ENCODE measurements around the gene CEACAM7. TPM values are rescaled to one million over a fixed set of nuclear protein-coding genes. Genes with fewer than 3 reads are reported as not detected.
"Not testable (repeated sequence)": the region's sequence is repeated elsewhere in the genome, so short reads cannot be mapped to it uniquely, and the experiment has no call there.

The CEACAM7 gene
- total RNA-seq, 1 donor from 2014 or later, result 0.16 TPM

DNA sequence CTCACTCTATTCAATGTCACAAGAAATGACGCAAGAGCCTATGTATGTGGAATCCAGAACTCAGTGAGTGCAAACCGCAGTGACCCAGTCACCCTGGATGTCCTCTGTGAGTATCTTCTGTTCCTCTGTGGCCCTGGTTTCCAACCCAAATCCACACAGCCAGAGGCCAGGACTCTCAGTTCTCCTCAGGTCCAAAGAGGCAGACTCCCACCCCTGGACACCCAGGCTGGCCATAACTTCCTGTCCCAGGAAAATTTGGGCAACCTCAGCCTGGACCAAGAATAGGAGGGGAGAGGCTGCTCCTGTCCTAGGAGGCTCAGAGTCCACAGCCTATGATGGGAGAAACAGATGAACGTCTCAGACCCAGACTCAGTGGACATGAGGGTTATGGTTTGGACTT is 32.0 kb upstream of the CEACAM7 start:
- intact Hi-C loops (cut with micrococcal nuclease), result no loop called here
- no peak overlapping the region for H3K27ac ChIP-seq (replicated peaks)
- TF ChIP-seq, protein P1, sequence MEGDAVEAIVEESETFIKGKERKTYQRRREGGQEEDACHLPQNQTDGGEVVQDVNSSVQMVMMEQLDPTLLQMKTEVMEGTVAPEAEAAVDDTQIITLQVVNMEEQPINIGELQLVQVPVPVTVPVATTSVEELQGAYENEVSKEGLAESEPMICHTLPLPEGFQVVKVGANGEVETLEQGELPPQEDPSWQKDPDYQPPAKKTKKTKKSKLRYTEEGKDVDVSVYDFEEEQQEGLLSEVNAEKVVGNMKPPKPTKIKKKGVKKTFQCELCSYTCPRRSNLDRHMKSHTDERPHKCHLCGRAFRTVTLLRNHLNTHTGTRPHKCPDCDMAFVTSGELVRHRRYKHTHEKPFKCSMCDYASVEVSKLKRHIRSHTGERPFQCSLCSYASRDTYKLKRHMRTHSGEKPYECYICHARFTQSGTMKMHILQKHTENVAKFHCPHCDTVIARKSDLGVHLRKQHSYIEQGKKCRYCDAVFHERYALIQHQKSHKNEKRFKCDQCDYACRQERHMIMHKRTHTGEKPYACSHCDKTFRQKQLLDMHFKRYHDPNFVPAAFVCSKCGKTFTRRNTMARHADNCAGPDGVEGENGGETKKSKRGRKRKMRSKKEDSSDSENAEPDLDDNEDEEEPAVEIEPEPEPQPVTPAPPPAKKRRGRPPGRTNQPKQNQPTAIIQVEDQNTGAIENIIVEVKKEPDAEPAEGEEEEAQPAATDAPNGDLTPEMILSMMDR (IDR thresholded peaks at IDR 0.05; ENCODE audit: borderline replicate concordance), result no peak
- peaks cover 82% of the 10 kb centered on the region for H3K27me3 ChIP-seq (ENCODE audit: low read depth)
- no peaks in the 10 kb centered on the region for H3K9me3 ChIP-seq (replicated peaks)
- no peaks in the 10 kb centered on the region for H3K36me3 ChIP-seq
- H3K4me3 ChIP-seq, result no peak overlapping the region
- H3K4me1 ChIP-seq, result no peaks in the 10 kb centered on the region
- DNase-seq, result no peak

GRCh38 chr19:41718761-41719160 is 30.7 kb upstream of the CEACAM7 start:
- intact Hi-C loops (cut with micrococcal nuclease), result no loop called here
- Histone ChIP-seq H3K4me1 (no peaks in the 10 kb centered on the region), H3K27ac (replicated peaks) (no peak overlapping the region), H3K36me3 (no peaks in the 10 kb centered on the region), H3K4me3 (no peak overlapping the region), H3K27me3 (ENCODE audit: low read depth) (peaks cover 88% of the 10 kb centered on the region), H3K9me3 (replicated peaks) (no peaks in the 10 kb centered on the region)
- TF ChIP-seq, protein P1 (IDR thresholded peaks at IDR 0.05; ENCODE audit: borderline replicate concordance), result no peak
- no peak for DNase-seq

GRCh38 chr19:41714598-41714997 is 26.5 kb upstream of the CEACAM7 start:
- H3K36me3 ChIP-seq, result no peaks in the 10 kb centered on the region
- H3K27ac ChIP-seq (replicated peaks), result no peak overlapping the region
- no peak overlapping the region for H3K4me3 ChIP-seq
- no peaks in the 10 kb centered on the region for H3K4me1 ChIP-seq
- no peak for DNase-seq
- peaks cover 100% of the 10 kb centered on the region for H3K27me3 ChIP-seq (ENCODE audit: low read depth)
- intact Hi-C loops (cut with micrococcal nuclease), result no loop called here
- TF ChIP-seq, protein P1 (IDR thresholded peaks at IDR 0.05; ENCODE audit: borderline replicate concordance), result no peak
- no peaks in the 10 kb centered on the region for H3K9me3 ChIP-seq (replicated peaks)

DNA sequence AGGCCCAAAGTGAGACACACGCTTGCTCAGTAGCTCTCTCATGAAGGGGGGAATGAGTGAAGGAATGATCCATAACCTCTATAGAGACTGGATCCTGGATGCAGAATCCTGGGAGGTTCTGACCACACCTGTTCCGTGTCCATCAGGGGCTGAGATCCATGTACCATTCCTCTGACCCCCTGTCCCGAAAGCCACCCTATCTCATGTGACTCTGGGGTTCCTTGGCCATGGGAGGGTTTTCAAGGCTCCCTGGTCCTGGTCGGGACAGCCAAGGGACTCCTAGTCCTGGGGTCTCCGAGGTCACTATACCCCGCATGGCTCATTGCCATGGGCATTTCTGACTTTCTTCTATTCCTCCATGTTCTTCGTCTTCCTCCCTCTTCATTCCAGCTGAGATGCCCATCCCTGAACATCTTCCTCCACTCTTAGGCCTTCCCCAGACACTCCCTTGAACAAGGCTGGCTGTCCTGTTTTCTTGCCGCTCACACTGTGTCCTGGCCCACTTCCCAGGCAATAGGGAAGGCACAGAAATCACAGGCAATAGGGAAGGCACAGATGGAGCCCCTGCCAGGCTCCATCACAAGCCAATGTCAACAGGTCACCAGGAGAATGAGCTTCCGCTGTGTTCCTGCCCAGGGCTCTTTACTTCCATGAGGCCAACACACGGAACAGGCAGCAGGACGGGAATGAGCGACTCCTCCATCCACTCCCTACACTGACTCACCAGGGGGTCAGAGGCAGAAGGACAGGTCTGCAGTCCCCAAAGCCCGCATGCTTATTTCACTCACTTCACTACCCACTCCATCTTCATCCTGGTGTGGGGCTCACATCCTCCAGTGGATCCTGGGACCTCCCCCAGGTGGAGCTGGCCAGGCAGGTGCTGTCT is 23.5 kb upstream of the CEACAM7 start:
- Histone ChIP-seq H3K27ac (replicated peaks) (no peak overlapping the region), H3K4me3 (no peak overlapping the region), H3K27me3 (ENCODE audit: low read depth) (peaks cover 97% of the 10 kb centered on the region), H3K36me3 (no peaks in the 10 kb centered on the region), H3K4me1 (no peaks in the 10 kb centered on the region), H3K9me3 (replicated peaks) (no peaks in the 10 kb centered on the region)
- DNase-seq, result no peak
- TF ChIP-seq, protein P1 (IDR thresholded peaks at IDR 0.05; ENCODE audit: borderline replicate concordance), result no peak
- intact Hi-C loops (cut with micrococcal nuclease), result no loop called here

- TF ChIP-seq, protein P1 (IDR thresholded peaks at IDR 0.05; ENCODE audit: borderline replicate concordance), result no peak
- Histone ChIP-seq H3K4me1 (no peaks in the 10 kb centered on the region), H3K9me3 (replicated peaks) (no peaks in the 10 kb centered on the region), H3K4me3 (no peak overlapping the region), H3K27ac (replicated peaks) (no peak overlapping the region), H3K27me3 (ENCODE audit: low read depth) (peaks cover 97% of the 10 kb centered on the region), H3K36me3 (no peaks in the 10 kb centered on the region)
- DNase-seq, result no peak
- intact Hi-C loops (cut with micrococcal nuclease), result no loop called here
These were observed 22.0 kb upstream of the CEACAM7 start for GRCh38 chr19:41709951-41710645.

DNA sequence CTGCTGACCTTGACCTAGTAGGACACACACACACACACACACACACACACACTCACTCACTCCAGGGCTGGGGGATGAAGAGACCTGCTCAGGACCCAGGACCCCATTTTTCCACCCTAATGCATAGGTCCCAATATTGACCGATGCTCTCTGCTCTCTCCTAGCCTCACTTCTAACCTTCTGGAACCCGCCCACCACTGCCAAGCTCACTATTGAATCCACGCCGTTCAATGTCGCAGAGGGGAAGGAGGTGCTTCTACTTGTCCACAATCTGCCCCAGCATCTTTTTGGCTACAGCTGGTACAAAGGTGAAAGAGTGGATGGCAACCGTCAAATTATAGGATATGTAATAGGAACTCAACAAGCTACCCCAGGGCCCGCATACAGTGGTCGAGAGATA is 21.4 kb upstream of the CEACAM7 start:
- H3K9me3 ChIP-seq (replicated peaks); H3K36me3 ChIP-seq; H3K27ac ChIP-seq (replicated peaks); DNase-seq; H3K4me1 ChIP-seq; H3K4me3 ChIP-seq; intact Hi-C loops (cut with micrococcal nuclease): not testable (repeated sequence)
- peaks cover 97% of the 10 kb centered on the region for H3K27me3 ChIP-seq (ENCODE audit: low read depth)

Measured in left ventricle myocardium inferior (tissue), 1 donor.